Uterus (tissue), 4 donors: ENCODE measurements around the gene TAP1. TPM values are rescaled to one million over a fixed set of nuclear protein-coding genes. Genes with fewer than 3 reads are reported as not detected.

Experiments
- DNase-seq, 2 donors: peaks; one replicate each; pipeline ENCODE4 v3.0.0-alpha.2; 2019 to 2020
- H3K27ac ChIP-seq, 2 donors: fragments of 200-600 bp; sonication (generic); 1 replicate in 1 of 2; 2 replicates in 1 of 2; pipeline ENCODE4 v1.5.1; 2016 to 2018
- H3K27me3 ChIP-seq, 2 donors: fragments of 200-600 bp; sonication (generic); one replicate each; pipeline ENCODE4 v1.5.1; 2018 to 2019; ENCODE audit warnings: control low read depth in 1 of 2
- H3K36me3 ChIP-seq, 2 donors: fragments of 200-600 bp; sonication (generic); one replicate each; pipeline ENCODE4 v1.5.1; 2019; ENCODE audit warnings: control low read depth in 1 of 2
- H3K4me1 ChIP-seq, 2 donors: fragments of 200-600 bp; sonication (generic); one replicate each; pipeline ENCODE4 v1.5.1; 2018 to 2019; ENCODE audit warnings: control low read depth in 1 of 2
- H3K4me3 ChIP-seq, 2 donors: fragments of 200-600 bp; sonication (generic); 1 replicate in 1 of 2; 2 replicates in 1 of 2; pipeline ENCODE4 v1.5.1; 2018 to 2019; ENCODE audit warnings: mild to moderate bottlenecking in 1 of 2
- H3K9me3 ChIP-seq, 2 donors: fragments of 200-600 bp; sonication (generic); one replicate each; pipeline ENCODE4 v1.5.1; 2019; ENCODE audit warnings: control low read depth in 1 of 2
- POLR2A ChIP-seq, 2 donors: fragments of 450-650 bp; IDR thresholded peaks; one replicate each; pipeline ENCODE4 v1.6.1; 2016; ENCODE audit warnings: antibody characterized with exemption in 2 of 2, mild to moderate bottlenecking in 1 of 2, moderate library complexity in 1 of 2
- intact Hi-C: fragments of 100-400 bp; cut with DNase I; formaldehyde crosslinking; loops from one replicate; pipeline ENCODE4 v1.15.1; 2023; ENCODE audit warnings: low total_unique reads
- total RNA-seq, 4 donors: library from RNA; depleted of rRNA in 3 of 4; stranded (reverse); fragments of >200 nt in 3 of 4; gene quantifications; one replicate each; pipeline versions ENCODE4 v1.1.0 to v1.2.4, GENCODE V29; 2014 to 2023
- TF ChIP-seq, protein P1 (sequence below), 4 experiments: fragments of 200-600 bp in 2 of 4; fragments of 450-650 bp in 2 of 4; sonication (generic) in 2 of 4; IDR thresholded peaks; one replicate each; pipeline ENCODE4 v1.5.1; 2016 to 2019; ENCODE audit warnings: antibody characterized with exemption in 4 of 4, mild to moderate bottlenecking in 2 of 4, moderate library complexity in 1 of 4
- donor health status: DM: yes; HTN: yes; CAD: no.

TAP1 gene
- total RNA-seq, 4 donors from 2014 or later = 18.2 to 62.2 (median 26.5) TPM

DNA sequence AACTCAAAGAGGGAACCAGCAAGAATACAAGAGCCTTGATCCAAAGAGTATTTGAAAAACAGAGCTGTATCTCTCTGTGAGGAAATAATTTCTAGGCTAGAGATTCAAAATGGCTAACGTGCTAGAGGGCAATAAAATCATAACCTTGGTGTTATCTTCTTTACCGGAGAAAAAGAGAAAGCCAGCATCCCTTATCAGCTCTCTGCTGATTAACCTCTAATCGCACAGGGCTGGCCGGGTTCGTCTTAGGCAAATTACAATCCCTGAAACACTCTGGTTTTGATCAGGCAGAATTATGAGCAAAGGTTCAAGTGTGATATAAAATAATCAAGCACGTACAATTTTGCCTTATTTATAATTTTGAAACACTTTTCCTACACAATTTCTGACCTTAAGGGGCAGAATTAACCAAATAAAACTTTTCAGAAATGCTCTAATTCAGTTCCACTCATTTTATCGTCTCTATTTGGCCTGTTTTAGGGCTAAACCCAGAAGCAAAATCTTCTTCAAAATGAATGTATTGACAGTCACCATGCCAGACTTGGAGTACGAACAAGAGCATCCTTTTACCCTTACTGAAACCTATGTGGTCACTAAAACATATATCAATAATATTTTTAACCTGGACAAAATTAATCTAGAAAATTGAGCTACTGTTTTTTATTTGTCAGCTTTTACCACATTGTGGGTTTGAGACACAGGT, 14.2 kb upstream of the TAP1 start:
- no peak overlapping the region for H3K27ac ChIP-seq
- TF ChIP-seq POLR2A (IDR thresholded peaks at IDR 0.05) = no peak
- TF ChIP-seq, protein P1, sequence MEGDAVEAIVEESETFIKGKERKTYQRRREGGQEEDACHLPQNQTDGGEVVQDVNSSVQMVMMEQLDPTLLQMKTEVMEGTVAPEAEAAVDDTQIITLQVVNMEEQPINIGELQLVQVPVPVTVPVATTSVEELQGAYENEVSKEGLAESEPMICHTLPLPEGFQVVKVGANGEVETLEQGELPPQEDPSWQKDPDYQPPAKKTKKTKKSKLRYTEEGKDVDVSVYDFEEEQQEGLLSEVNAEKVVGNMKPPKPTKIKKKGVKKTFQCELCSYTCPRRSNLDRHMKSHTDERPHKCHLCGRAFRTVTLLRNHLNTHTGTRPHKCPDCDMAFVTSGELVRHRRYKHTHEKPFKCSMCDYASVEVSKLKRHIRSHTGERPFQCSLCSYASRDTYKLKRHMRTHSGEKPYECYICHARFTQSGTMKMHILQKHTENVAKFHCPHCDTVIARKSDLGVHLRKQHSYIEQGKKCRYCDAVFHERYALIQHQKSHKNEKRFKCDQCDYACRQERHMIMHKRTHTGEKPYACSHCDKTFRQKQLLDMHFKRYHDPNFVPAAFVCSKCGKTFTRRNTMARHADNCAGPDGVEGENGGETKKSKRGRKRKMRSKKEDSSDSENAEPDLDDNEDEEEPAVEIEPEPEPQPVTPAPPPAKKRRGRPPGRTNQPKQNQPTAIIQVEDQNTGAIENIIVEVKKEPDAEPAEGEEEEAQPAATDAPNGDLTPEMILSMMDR (IDR thresholded peaks at IDR 0.05) = no peak
- no peaks in the 10 kb centered on the region for H3K9me3 ChIP-seq
- H3K4me3 ChIP-seq = no peak overlapping the region
- DNase-seq = no peak
- H3K4me1 ChIP-seq = no peaks in the 10 kb centered on the region
- intact Hi-C loops = no loop called here
- no peaks in the 10 kb centered on the region for H3K36me3 ChIP-seq
- no peaks in the 10 kb centered on the region for H3K27me3 ChIP-seq

DNA sequence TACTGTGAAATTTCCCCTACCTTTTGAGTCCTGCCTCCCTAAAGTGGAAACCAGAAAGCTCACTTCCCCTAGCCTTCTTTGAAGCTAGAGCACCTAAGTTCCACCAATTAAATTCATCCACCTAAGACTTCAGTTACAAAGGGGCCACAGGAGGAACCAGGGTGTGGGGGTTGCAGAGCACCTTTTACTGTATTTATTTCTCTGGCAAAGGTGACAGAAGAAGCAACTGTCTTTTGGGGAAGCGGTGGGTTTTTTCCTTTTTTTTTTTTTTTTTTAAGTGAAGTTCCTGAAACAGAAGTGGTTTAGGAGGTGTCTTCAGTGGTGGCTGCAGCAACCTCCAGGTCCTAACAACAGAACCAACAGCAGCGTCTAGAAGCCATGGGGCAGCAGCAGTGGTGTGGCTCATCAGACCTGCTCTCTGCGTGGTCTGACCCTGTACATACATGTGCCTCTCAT, 13.5 kb upstream of the TAP1 start:
- TF ChIP-seq, protein P1 (IDR thresholded peaks at IDR 0.05) = no peak
- TF ChIP-seq POLR2A (IDR thresholded peaks at IDR 0.05) = no peak
- Histone ChIP-seq H3K4me3 (no peak overlapping the region), H3K27ac (no peak overlapping the region), H3K4me1 (no peaks in the 10 kb centered on the region), H3K9me3 (no peaks in the 10 kb centered on the region), H3K27me3 (no peaks in the 10 kb centered on the region), H3K36me3 (no peaks in the 10 kb centered on the region)
- intact Hi-C loops = no loop called here
- DNase-seq = no peak

DNA sequence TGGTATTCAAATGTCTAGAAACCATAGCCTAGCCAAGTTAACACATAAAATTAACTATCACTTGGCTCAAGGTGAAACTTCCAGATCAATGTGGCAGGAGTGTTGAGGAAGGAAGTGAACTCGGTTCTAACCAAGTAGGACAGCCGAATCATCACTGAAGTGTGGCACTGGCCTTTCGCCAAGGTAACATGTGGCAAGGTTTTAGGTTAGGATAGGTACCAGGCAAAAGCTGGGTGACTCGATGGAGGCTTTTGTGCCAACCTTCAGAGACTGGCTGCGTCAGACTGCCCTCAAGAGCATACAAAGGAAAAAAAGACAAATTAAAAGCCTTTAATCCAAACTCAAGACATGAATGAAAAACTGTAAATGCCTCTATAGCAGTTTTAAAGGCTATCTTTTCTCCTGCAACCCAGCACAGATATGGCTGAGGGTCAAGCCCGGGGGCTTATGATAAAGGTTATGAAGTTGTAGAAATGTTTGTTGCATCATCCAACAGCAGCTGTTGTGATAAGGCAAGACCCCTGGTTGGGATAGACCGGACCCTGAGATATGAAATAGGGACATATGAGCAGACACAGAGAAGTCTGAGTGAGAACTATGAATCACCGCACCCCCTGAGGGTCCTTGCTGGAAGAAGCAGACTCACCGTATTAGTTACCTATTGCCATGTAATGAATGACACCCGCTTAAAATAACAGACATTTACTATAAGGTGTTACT, 12.4 kb upstream of the TAP1 start:
- no peak overlapping the region for H3K4me3 ChIP-seq
- no peaks in the 10 kb centered on the region for H3K36me3 ChIP-seq
- no peaks in the 10 kb centered on the region for H3K9me3 ChIP-seq
- intact Hi-C loops = no loop called here
- no peak for DNase-seq
- H3K4me1 ChIP-seq = no peaks in the 10 kb centered on the region
- no peaks in the 10 kb centered on the region for H3K27me3 ChIP-seq
- no peak overlapping the region for H3K27ac ChIP-seq
- no peak for TF ChIP-seq POLR2A (IDR thresholded peaks at IDR 0.05)
- TF ChIP-seq, protein P1 (IDR thresholded peaks at IDR 0.05) = no peak

DNA sequence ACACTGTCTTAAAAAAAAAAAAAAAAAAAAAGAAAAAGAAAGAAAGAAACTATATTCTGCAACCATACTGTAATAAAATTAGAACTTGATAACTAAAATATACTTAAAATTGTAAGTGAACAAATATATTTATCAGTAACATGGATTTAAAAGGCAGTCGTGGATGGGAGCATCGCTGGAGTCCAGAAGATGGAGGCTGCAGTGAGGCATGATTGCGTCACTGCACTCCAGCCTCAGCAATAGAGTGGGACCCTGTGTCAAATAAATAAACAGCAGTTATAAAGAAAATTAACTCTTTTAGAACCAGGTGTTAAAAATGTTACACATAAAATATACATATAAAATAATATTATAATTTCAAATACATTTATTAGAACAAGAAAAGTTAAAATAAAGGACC, 9.2 kb upstream of the TAP1 start:
- no peak for TF ChIP-seq POLR2A (IDR thresholded peaks at IDR 0.05)
- TF ChIP-seq, protein P1 (IDR thresholded peaks at IDR 0.05) = no peak
- H3K27ac ChIP-seq = no peak overlapping the region
- no peaks in the 10 kb centered on the region for H3K36me3 ChIP-seq
- H3K4me3 ChIP-seq = no peak overlapping the region
- no peaks in the 10 kb centered on the region for H3K27me3 ChIP-seq
- no peaks in the 10 kb centered on the region for H3K9me3 ChIP-seq
- no peak for DNase-seq
- intact Hi-C loops = no loop called here
- H3K4me1 ChIP-seq = no peaks in the 10 kb centered on the region

DNA sequence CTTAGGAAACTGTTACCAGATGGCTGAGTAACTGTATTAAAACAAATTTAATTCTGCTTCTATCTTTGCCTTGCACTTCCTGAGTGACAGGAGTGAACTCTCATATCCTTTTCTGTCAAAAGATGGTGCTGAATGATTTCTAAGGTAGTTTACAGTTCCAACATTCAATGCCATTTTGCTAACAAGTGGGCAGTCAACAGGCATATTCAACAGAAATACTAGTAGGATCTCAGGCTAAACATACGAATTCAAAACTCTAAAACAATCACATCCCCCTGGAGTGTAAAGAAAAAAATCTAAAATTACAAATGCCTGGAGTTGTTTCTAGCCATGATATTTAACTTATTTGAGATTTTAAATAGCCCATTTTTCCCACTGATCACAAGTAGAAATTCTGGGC, 7.2 kb upstream of the TAP1 start:
- Histone ChIP-seq H3K36me3 (no peaks in the 10 kb centered on the region), H3K27me3 (no peaks in the 10 kb centered on the region), H3K4me1 (no peaks in the 10 kb centered on the region), H3K27ac (no peak overlapping the region), H3K4me3 (no peak overlapping the region), H3K9me3 (no peaks in the 10 kb centered on the region)
- no peak for DNase-seq
- intact Hi-C loops = no loop called here
- no peak for TF ChIP-seq POLR2A (IDR thresholded peaks at IDR 0.05)
- TF ChIP-seq, protein P1 (IDR thresholded peaks at IDR 0.05) = no peak
